ENCODE data around the gene UBXN7. TPM values are rescaled to one million over a fixed set of nuclear protein-coding genes. Genes with fewer than 3 reads are reported as not detected.

The UBXN7 gene
- total RNA-seq, 2 donors from 2014 or later: 109 to 120 TPM

DNA sequence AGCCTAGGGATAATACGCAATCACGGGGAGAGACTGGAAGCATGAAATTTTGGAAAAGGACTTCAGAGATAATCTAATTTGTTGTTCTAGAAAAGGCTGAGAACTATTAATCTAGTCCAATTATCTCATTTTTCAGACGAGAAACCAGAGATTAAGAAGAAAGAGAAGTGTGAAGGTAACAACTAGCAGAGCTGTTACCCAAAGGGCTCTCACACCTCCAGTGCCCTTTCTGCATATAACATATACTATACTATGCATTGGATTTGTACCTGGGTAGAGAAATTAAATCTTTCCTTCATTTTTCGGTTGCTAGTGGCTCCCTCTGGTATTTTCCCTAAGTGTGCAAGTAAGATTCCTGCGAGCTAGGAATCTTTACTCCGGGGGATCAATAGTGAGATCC lies 80.7 kb downstream of the UBXN7 start:
- Mint-ChIP-seq H3K36me3 (ENCODE audit: low read depth) (peaks cover 60% of the 10 kb centered on the region), H3K4me3 (no peak overlapping the region), H3K4me1 (no peaks in the 10 kb centered on the region), H3K27ac (no peak overlapping the region), H3K27me3 (ENCODE audit: insufficient read depth) (no peaks in the 10 kb centered on the region), H3K9me3 (no peaks in the 10 kb centered on the region)
- no peak overlapping the region for H3K27ac ChIP-seq (ENCODE audit: low read depth, low read length)
- H3K4me3 ChIP-seq (ENCODE audit: low read length): no peak overlapping the region
- no peak for DNase-seq
- no peaks in the 10 kb centered on the region for H3K9me3 ChIP-seq (ENCODE audit: control insufficient read depth, low read length)
- TF ChIP-seq, protein P1, sequence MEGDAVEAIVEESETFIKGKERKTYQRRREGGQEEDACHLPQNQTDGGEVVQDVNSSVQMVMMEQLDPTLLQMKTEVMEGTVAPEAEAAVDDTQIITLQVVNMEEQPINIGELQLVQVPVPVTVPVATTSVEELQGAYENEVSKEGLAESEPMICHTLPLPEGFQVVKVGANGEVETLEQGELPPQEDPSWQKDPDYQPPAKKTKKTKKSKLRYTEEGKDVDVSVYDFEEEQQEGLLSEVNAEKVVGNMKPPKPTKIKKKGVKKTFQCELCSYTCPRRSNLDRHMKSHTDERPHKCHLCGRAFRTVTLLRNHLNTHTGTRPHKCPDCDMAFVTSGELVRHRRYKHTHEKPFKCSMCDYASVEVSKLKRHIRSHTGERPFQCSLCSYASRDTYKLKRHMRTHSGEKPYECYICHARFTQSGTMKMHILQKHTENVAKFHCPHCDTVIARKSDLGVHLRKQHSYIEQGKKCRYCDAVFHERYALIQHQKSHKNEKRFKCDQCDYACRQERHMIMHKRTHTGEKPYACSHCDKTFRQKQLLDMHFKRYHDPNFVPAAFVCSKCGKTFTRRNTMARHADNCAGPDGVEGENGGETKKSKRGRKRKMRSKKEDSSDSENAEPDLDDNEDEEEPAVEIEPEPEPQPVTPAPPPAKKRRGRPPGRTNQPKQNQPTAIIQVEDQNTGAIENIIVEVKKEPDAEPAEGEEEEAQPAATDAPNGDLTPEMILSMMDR (conservative IDR thresholded peaks at IDR 0.05): no peak
- no peaks in the 10 kb centered on the region for H3K27me3 ChIP-seq (ENCODE audit: control insufficient read depth, insufficient read depth, low read length, poor library complexity, severe bottlenecking)
- H3K4me1 ChIP-seq (ENCODE audit: control insufficient read depth, insufficient read depth, low read length): no peaks in the 10 kb centered on the region
- peaks cover 60% of the 10 kb centered on the region for H3K36me3 ChIP-seq (ENCODE audit: control insufficient read depth, insufficient read depth, low read length)
- WGBS, 2 experiments (ENCODE audit: insufficient coverage in 1 of 2, insufficient read length in 1 of 2): 79 to 80% methylated on average over 5 to 6 of the region's 6 CpGs
- H3K9ac ChIP-seq (ENCODE audit: extremely low read depth, low read length, poor library complexity, severe bottlenecking): no peak overlapping the region

DNA sequence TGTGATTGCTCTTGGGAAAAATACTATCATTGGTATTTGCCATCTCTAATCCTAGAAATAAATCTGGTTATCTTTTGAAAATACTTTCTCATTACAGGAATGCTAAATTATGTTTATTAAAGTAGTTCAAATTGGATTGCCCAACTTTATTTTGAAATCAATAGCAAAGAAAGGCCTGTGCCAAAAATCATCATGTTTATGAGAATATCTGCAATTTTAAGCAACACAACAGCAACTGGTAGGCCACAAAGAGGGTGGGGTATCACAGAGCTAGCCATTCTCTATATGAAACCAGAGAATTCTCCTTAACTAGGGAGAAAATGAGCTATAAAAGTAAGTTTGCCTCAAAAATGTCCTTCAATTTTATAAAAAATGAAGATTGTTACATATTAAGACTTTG lies 82.2 kb downstream of the UBXN7 start:
- no peaks in the 10 kb centered on the region for H3K4me1 Mint-ChIP-seq
- H3K27me3 Mint-ChIP-seq (ENCODE audit: insufficient read depth): no peaks in the 10 kb centered on the region
- no peak overlapping the region for H3K4me3 Mint-ChIP-seq
- no peaks in the 10 kb centered on the region for H3K9me3 Mint-ChIP-seq
- DNase-seq: no peak
- H3K36me3 ChIP-seq (ENCODE audit: control insufficient read depth, insufficient read depth, low read length): peaks cover 45% of the 10 kb centered on the region
- no peaks in the 10 kb centered on the region for H3K27me3 ChIP-seq (ENCODE audit: control insufficient read depth, insufficient read depth, low read length, poor library complexity, severe bottlenecking)
- H3K9me3 ChIP-seq (ENCODE audit: control insufficient read depth, low read length): no peaks in the 10 kb centered on the region
- no peaks in the 10 kb centered on the region for H3K4me1 ChIP-seq (ENCODE audit: control insufficient read depth, insufficient read depth, low read length)
- peaks cover 55% of the 10 kb centered on the region for H3K36me3 Mint-ChIP-seq (ENCODE audit: low read depth)
- H3K4me3 ChIP-seq (ENCODE audit: low read length): no peak overlapping the region
- H3K27ac ChIP-seq (ENCODE audit: low read depth, low read length): no peak overlapping the region
- TF ChIP-seq, protein P1 (conservative IDR thresholded peaks at IDR 0.05): no peak
- no peak overlapping the region for H3K27ac Mint-ChIP-seq
- no peak overlapping the region for H3K9ac ChIP-seq (ENCODE audit: extremely low read depth, low read length, poor library complexity, severe bottlenecking)

DNA sequence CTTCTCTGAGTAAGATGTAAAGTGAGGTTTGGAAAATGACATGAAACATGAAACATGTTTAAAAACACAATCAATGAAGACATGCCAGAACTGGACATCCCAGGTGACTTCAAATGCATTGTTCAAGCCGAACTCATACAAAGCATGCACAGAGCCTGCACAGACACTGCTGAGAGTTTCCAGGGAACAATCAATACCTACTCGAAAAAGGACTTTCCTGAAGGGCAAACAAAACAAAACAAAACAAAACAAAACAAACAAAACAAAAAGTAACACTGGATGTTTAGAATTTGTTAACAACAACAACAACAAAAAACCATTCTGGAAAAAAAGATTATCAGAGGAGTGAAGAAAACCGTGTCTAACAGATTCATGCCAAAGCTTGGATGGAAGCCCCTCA lies 83.5 kb downstream of the UBXN7 start:
- Histone ChIP-seq H3K27me3 (ENCODE audit: control insufficient read depth, insufficient read depth, low read length, poor library complexity, severe bottlenecking) (no peaks in the 10 kb centered on the region), H3K9me3 (ENCODE audit: control insufficient read depth, low read length) (no peaks in the 10 kb centered on the region), H3K4me3 (ENCODE audit: low read length) (no peak overlapping the region), H3K9ac (ENCODE audit: extremely low read depth, low read length, poor library complexity, severe bottlenecking) (no peak overlapping the region), H3K27ac (ENCODE audit: low read depth, low read length) (no peak overlapping the region), H3K4me1 (ENCODE audit: control insufficient read depth, insufficient read depth, low read length) (no peaks in the 10 kb centered on the region), H3K36me3 (ENCODE audit: control insufficient read depth, insufficient read depth, low read length) (peaks cover 33% of the 10 kb centered on the region)
- no peaks in the 10 kb centered on the region for H3K27me3 Mint-ChIP-seq (ENCODE audit: insufficient read depth)
- H3K9me3 Mint-ChIP-seq: no peaks in the 10 kb centered on the region
- no peaks in the 10 kb centered on the region for H3K4me1 Mint-ChIP-seq
- peaks cover 46% of the 10 kb centered on the region for H3K36me3 Mint-ChIP-seq (ENCODE audit: low read depth)
- TF ChIP-seq, protein P1 (conservative IDR thresholded peaks at IDR 0.05): no peak
- DNase-seq: no peak
- no peak overlapping the region for H3K4me3 Mint-ChIP-seq
- 93 to 100% methylated on average over 2 to 3 of the region's 3 CpGs for WGBS, 2 experiments (ENCODE audit: insufficient coverage in 1 of 2, insufficient read length in 1 of 2)
- no peak overlapping the region for H3K27ac Mint-ChIP-seq
